HAP-1 (cell line): ENCODE measurements around the gene CADM2.
"Not testable (repeated sequence)": the region's sequence is repeated elsewhere in the genome, so short reads cannot be mapped to it uniquely, and the experiment has no call there.

Experiments used
- DNase-seq, 2 experiments: peaks; one replicate each; pipeline ENCODE4 v3.0.0-alpha.2; 2016 to 2020; ENCODE audit warnings: low spot score in 2 of 2
- H3K27me3 ChIP-seq: fragments of 250-450 bp; sonication (Bioruptor Pico); 2 replicates; pipeline ENCODE4 v1.5.1; 2020; ENCODE audit warnings: low read depth, mild to moderate bottlenecking, moderate library complexity
- H3K36me3 ChIP-seq: fragments of 250-450 bp; sonication (Bioruptor Pico); replicated peaks from 2 replicates; pipeline ENCODE4 v1.5.1; 2020; ENCODE audit warnings: mild to moderate bottlenecking
- H3K4me1 ChIP-seq: fragments of 250-450 bp; sonication (Bioruptor Pico); 2 replicates; pipeline ENCODE4 v1.5.1; 2020; ENCODE audit warnings: mild to moderate bottlenecking
- H3K4me3 ChIP-seq: fragments of 250-450 bp; sonication (Bioruptor Pico); 2 replicates; pipeline ENCODE4 v1.5.1; 2020; ENCODE audit warnings: mild to moderate bottlenecking, moderate library complexity
- H3K9me3 ChIP-seq: fragments of 250-450 bp; sonication (Bioruptor Pico); 2 replicates; pipeline ENCODE4 v1.5.1; 2020; ENCODE audit warnings: mild to moderate bottlenecking, moderate library complexity
- in situ Hi-C: fragments of 300-500 bp; cut with MboI; formaldehyde crosslinking; loops from 3 replicates; pipeline ENCODE4 v1.14.3; 2020; ENCODE audit warnings: low sequenced_read_pairs, inconsistent platforms, mixed read lengths

CADM2 gene

GRCh38 chr3:85053626-85054025 lies 94.8 kb downstream of the CADM2 start:
- Histone ChIP-seq H3K9me3 (no peaks in the 10 kb centered on the region), H3K4me3 (no peak overlapping the region), H3K36me3 (no peaks in the 10 kb centered on the region), H3K4me1 (no peaks in the 10 kb centered on the region), H3K27me3 (no peaks in the 10 kb centered on the region)
- DNase-seq = no peak
- in situ Hi-C loops = no loop called here

- no peak overlapping the region for H3K4me3 ChIP-seq
- H3K4me1 ChIP-seq = no peaks in the 10 kb centered on the region
- H3K36me3 ChIP-seq = no peaks in the 10 kb centered on the region
- in situ Hi-C loops = no loop called here
- H3K9me3 ChIP-seq = no peaks in the 10 kb centered on the region
- no peaks in the 10 kb centered on the region for H3K27me3 ChIP-seq
- DNase-seq = no peak
Observed at GRCh38 chr3:85054579-85054978, 95.8 kb downstream of the CADM2 start.

- H3K4me1 ChIP-seq = no peaks in the 10 kb centered on the region
- no peaks in the 10 kb centered on the region for H3K36me3 ChIP-seq
- no peak overlapping the region for H3K4me3 ChIP-seq
- in situ Hi-C loops = no loop called here
- DNase-seq = no peak
- no peaks in the 10 kb centered on the region for H3K27me3 ChIP-seq
- no peaks in the 10 kb centered on the region for H3K9me3 ChIP-seq
Observed at GRCh38 chr3:85068911-85069310, 110.1 kb downstream of the CADM2 start.

- in situ Hi-C loops = no loop called here
- H3K27me3 ChIP-seq = no peaks in the 10 kb centered on the region
- H3K36me3 ChIP-seq = no peaks in the 10 kb centered on the region
- no peak overlapping the region for H3K4me3 ChIP-seq
- no peak for DNase-seq
- H3K9me3 ChIP-seq = no peaks in the 10 kb centered on the region
- peaks cover 30% of the 10 kb centered on the region for H3K4me1 ChIP-seq
Observed at GRCh38 chr3:85074003-85074402, 115.2 kb downstream of the CADM2 start.

- H3K9me3 ChIP-seq = no peaks in the 10 kb centered on the region
- DNase-seq = peak in 1 of 2 experiments; percentile 89
- H3K4me3 ChIP-seq = no peak overlapping the region
- H3K36me3 ChIP-seq = no peaks in the 10 kb centered on the region
- peaks cover 30% of the 10 kb centered on the region for H3K4me1 ChIP-seq
- H3K27me3 ChIP-seq = no peaks in the 10 kb centered on the region
- in situ Hi-C loops = no loop called here
Observed at GRCh38 chr3:85075663-85076062, 116.9 kb downstream of the CADM2 start.

- Histone ChIP-seq H3K4me1 (peaks cover 41% of the 10 kb centered on the region), H3K36me3 (no peaks in the 10 kb centered on the region), H3K9me3 (no peaks in the 10 kb centered on the region), H3K27me3 (no peaks in the 10 kb centered on the region), H3K4me3 (no peak overlapping the region)
- no peak for DNase-seq
- in situ Hi-C loops = no loop called here
Observed at GRCh38 chr3:85077018-85077417, 118.2 kb downstream of the CADM2 start.

GRCh38 chr3:85081191-85081906 lies 122.6 kb downstream of the CADM2 start:
- H3K27me3 ChIP-seq = no peaks in the 10 kb centered on the region
- H3K4me3 ChIP-seq = no peak overlapping the region
- in situ Hi-C loops = no loop called here
- H3K36me3 ChIP-seq = no peaks in the 10 kb centered on the region
- no peaks in the 10 kb centered on the region for H3K9me3 ChIP-seq
- H3K4me1 ChIP-seq = peaks cover 39% of the 10 kb centered on the region
- peak; percentile 66 to 84 for DNase-seq

- Histone ChIP-seq H3K27me3 (no peaks in the 10 kb centered on the region), H3K36me3 (no peaks in the 10 kb centered on the region), H3K9me3 (no peaks in the 10 kb centered on the region), H3K4me3 (no peak overlapping the region), H3K4me1 (peaks cover 13% of the 10 kb centered on the region)
- in situ Hi-C loops = no loop called here
- DNase-seq = no peak
Observed at GRCh38 chr3:85090495-85090894, 131.7 kb downstream of the CADM2 start.

- in situ Hi-C loops = loop anchor here (25.0 kb wide), 1 partner anchor 462 kb away; no protein-coding TSS in a partner anchor
- no peaks in the 10 kb centered on the region for H3K36me3 ChIP-seq
- DNase-seq = no peak
- no peaks in the 10 kb centered on the region for H3K4me1 ChIP-seq
- no peak overlapping the region for H3K4me3 ChIP-seq
- H3K27me3 ChIP-seq = no peaks in the 10 kb centered on the region
- H3K9me3 ChIP-seq = no peaks in the 10 kb centered on the region
Observed at GRCh38 chr3:85100316-85100715, 141.5 kb downstream of the CADM2 start.

- no peak for DNase-seq
- no peak overlapping the region for H3K4me3 ChIP-seq
- no peaks in the 10 kb centered on the region for H3K36me3 ChIP-seq
- no peaks in the 10 kb centered on the region for H3K9me3 ChIP-seq
- H3K27me3 ChIP-seq = no peaks in the 10 kb centered on the region
- H3K4me1 ChIP-seq = no peaks in the 10 kb centered on the region
- in situ Hi-C loops = loop anchor here (25.0 kb wide), 1 partner anchor 460 kb away; no protein-coding TSS in a partner anchor
Observed at GRCh38 chr3:85102781-85103180, 144.0 kb downstream of the CADM2 start.

GRCh38 chr3:85110393-85110792 lies 151.6 kb downstream of the CADM2 start:
- no peak overlapping the region for H3K4me3 ChIP-seq
- H3K36me3 ChIP-seq = no peaks in the 10 kb centered on the region
- H3K27me3 ChIP-seq = no peaks in the 10 kb centered on the region
- no peak for DNase-seq
- in situ Hi-C loops = loop anchor here (25.0 kb wide), 1 partner anchor 452 kb away; no protein-coding TSS in a partner anchor
- no peaks in the 10 kb centered on the region for H3K9me3 ChIP-seq
- H3K4me1 ChIP-seq = peaks cover 3% of the 10 kb centered on the region; the same call in 1 of the 2 replicates

- no peaks in the 10 kb centered on the region for H3K27me3 ChIP-seq
- no peak overlapping the region for H3K4me3 ChIP-seq
- no peaks in the 10 kb centered on the region for H3K36me3 ChIP-seq
- DNase-seq = no peak
- no peaks in the 10 kb centered on the region for H3K4me1 ChIP-seq
- in situ Hi-C loops = loop anchor here (25.0 kb wide), 1 partner anchor 441 kb away; no protein-coding TSS in a partner anchor
- no peaks in the 10 kb centered on the region for H3K9me3 ChIP-seq
Observed at GRCh38 chr3:85120879-85121278, 162.1 kb downstream of the CADM2 start.

- H3K4me3 ChIP-seq, H3K4me1 ChIP-seq, H3K27me3 ChIP-seq, in situ Hi-C loops, H3K36me3 ChIP-seq, H3K9me3 ChIP-seq, DNase-seq: not testable (repeated sequence)
Observed at GRCh38 chr3:85132864-85133263, 174.1 kb downstream of the CADM2 start.

GRCh38 chr3:85133691-85134420 lies 175.1 kb downstream of the CADM2 start:
- H3K4me1 ChIP-seq, in situ Hi-C loops, H3K36me3 ChIP-seq, H3K9me3 ChIP-seq, DNase-seq, H3K4me3 ChIP-seq, H3K27me3 ChIP-seq: not testable (repeated sequence)
